Caco-2 (cell line): Measurements from ENCODE around the gene STPG3. TPM values are rescaled to one million over a fixed set of nuclear protein-coding genes. Genes with fewer than 3 reads are reported as not detected.

Experiments
- BruUV-seq: library from RNA; stranded (reverse); fragments of 400-500 nt; replicated peaks from 2 replicates; lab custom pipeline; 2021; lab: Mats Ljungman, UMichigan
- CTCF ChIA-PET: fragments of 300-600 bp; sonication (Branson Sonifier 250); formaldehyde crosslinking; loops from one replicate; lab custom pipeline; 2022; ENCODE audit warnings: antibody characterized with exemption; lab: Charles Lee
- POLR2A ChIA-PET: fragments of 300-600 bp; sonication (Branson Sonifier 250); formaldehyde crosslinking; loops from one replicate; lab custom pipeline; 2022; ENCODE audit warnings: antibody characterized with exemption; lab: Charles Lee
- DNase-seq, 2 experiments: peaks; one replicate each; pipeline versions ENCODE4 v3.0.0 to v3.0.0-alpha.2; 2020 to 2022
- H3K27me3 ChIP-seq: replicated peaks from 2 replicates; pipeline ENCODE4 v1.6.0; 2011; ENCODE audit warnings: low read length; ENCODE audit not compliant: control insufficient read depth, insufficient read depth
- H3K36me3 ChIP-seq: 2 replicates; pipeline ENCODE4 v1.5.1; 2011; ENCODE audit warnings: low read length; ENCODE audit not compliant: control insufficient read depth, insufficient read depth
- H3K4me1 ChIP-seq: fragments of 250-450 bp; sonication (Bioruptor Pico); 2 replicates; pipeline ENCODE4 v1.5.1; 2020; ENCODE audit warnings: mild to moderate bottlenecking
- H3K4me3 ChIP-seq: 2 replicates; pipeline ENCODE4 v1.5.1; 2011; ENCODE audit warnings: low read depth, mild to moderate bottlenecking, control low read depth, low read length
- H3K9me3 ChIP-seq: fragments of 250-450 bp; sonication (Bioruptor Pico); 2 replicates; pipeline ENCODE4 v1.5.1; 2020; ENCODE audit warnings: mild to moderate bottlenecking, moderate library complexity
- H3K27ac Mint-ChIP-seq: one replicate; pipeline ENCODE4 v1.8.0; 2022; ENCODE audit warnings: mixed read lengths; ENCODE audit not compliant: unreplicated experiment
- H3K27me3 Mint-ChIP-seq: one replicate; pipeline ENCODE4 v1.8.0; 2022; ENCODE audit warnings: mixed read lengths; ENCODE audit not compliant: insufficient read depth, unreplicated experiment
- H3K36me3 Mint-ChIP-seq: one replicate; pipeline ENCODE4 v1.8.0; 2022; ENCODE audit warnings: mild to moderate bottlenecking, mixed read lengths; ENCODE audit not compliant: insufficient read depth, unreplicated experiment
- H3K4me1 Mint-ChIP-seq: one replicate; pipeline ENCODE4 v1.8.0; 2022; ENCODE audit warnings: low read depth, mixed read lengths; ENCODE audit not compliant: unreplicated experiment
- H3K4me3 Mint-ChIP-seq: one replicate; pipeline ENCODE4 v1.8.0; 2022; ENCODE audit warnings: mild to moderate bottlenecking, moderate library complexity, mixed read lengths; ENCODE audit not compliant: unreplicated experiment
- H3K9me3 Mint-ChIP-seq: one replicate; pipeline ENCODE4 v1.8.0; 2022; ENCODE audit warnings: mixed read lengths; ENCODE audit not compliant: unreplicated experiment
- CTCF ChIP-seq, 2 experiments: fragments of 200-600 bp in 1 of 2; IDR thresholded peaks; 1 replicate in 1 of 2; 2 replicates in 1 of 2; pipeline versions ENCODE4 v1.5.1 to v1.8.0; 2011 to 2022; ENCODE audit warnings: antibody characterized with exemption in 1 of 2, control low read depth in 1 of 2, inconsistent platforms in 1 of 2, low read depth in 1 of 2, low read length in 1 of 2, mild to moderate bottlenecking in 1 of 2, moderate library complexity in 1 of 2; ENCODE audit not compliant: insufficient read depth in 1 of 2, severe bottlenecking in 1 of 2, unreplicated experiment in 1 of 2
- intact Hi-C: fragments of 100-400 bp; cut with micrococcal nuclease; formaldehyde crosslinking; loops from one replicate; pipeline ENCODE4 v1.10.0; 2022; ENCODE audit not compliant: unreplicated experiment
- total RNA-seq: library from RNA; stranded (reverse); gene quantifications from 2 replicates; pipeline ENCODE4 v1.2.3, GENCODE V29; 2022

STPG3 gene
- total RNA-seq, 1 experiment from 2014 or later, result not detected

- no peaks in the 10 kb centered on the region for H3K27me3 Mint-ChIP-seq
- Histone ChIP-seq H3K36me3 (no peaks in the 10 kb centered on the region), H3K9me3 (no peaks in the 10 kb centered on the region), H3K4me1 (peaks cover 13% of the 10 kb centered on the region; the same call in 1 of the 2 replicates), H3K27me3 (no peaks in the 10 kb centered on the region), H3K4me3 (peak within 1 kb of the TSS; percentile 99)
- ChIA-PET CTCF (interaction anchor here (0.6 to 2.0 kb wide), 19 partner anchors 9 to 278 kb away, joined by 3 to 18 read pairs (median 6); partner anchors contain the start of genes ENTPD8, EXD3, MRPL41 and NOXA1), POLR2A (interaction anchor here (0.5 to 1.8 kb wide), 13 partner anchors 9 to 455 kb away, joined by 3 to 40 read pairs (median 6); partner anchors contain the start of genes ENTPD8, EXD3, MAN1B1 and NOXA1)
- H3K4me3 Mint-ChIP-seq, result peak within 1 kb of the TSS; percentile 90
- no TSS peak for BruUV-seq
- TF ChIP-seq CTCF (IDR thresholded peaks at IDR 0.05; ENCODE audit: insufficient read depth in 1 of 2, low read depth in 1 of 2, low read length in 1 of 2, severe bottlenecking in 1 of 2, unreplicated experiment in 1 of 2), result no peak
- peaks cover 26% of the 10 kb centered on the region for H3K36me3 Mint-ChIP-seq
- DNase-seq, result peak; percentile 92 to 96
- H3K9me3 Mint-ChIP-seq, result no peaks in the 10 kb centered on the region
- H3K4me1 Mint-ChIP-seq, result no peaks in the 10 kb centered on the region
- intact Hi-C loops, result loop anchor here (5.0 kb wide), 1 partner anchor 120 kb away; the partner anchor contains the start of genes EXD3 and NOXA1
- H3K27ac Mint-ChIP-seq, result peak within 1 kb of the TSS; percentile 84
Observed at GRCh38 chr9:137302118-137302448, 51.0 kb downstream of the STPG3 start, which contains the start of gene NRARP. Gene NRARP, minus strand, starts transcription at chr9:137302271. Its CDS starts 343 bp downstream, at chr9:137301928.

GRCh38 chr9:137302449-137303150 lies 51.5 kb downstream of the STPG3 start:
- H3K36me3 ChIP-seq, result no peaks in the 10 kb centered on the region
- BruUV-seq, result TSS peak; percentile 34
- H3K4me3 ChIP-seq, result peak overlapping the region; percentile 57
- no peak overlapping the region for H3K27ac Mint-ChIP-seq
- H3K9me3 Mint-ChIP-seq, result no peaks in the 10 kb centered on the region
- H3K4me1 Mint-ChIP-seq, result no peaks in the 10 kb centered on the region
- H3K4me3 Mint-ChIP-seq, result peak overlapping the region; percentile 90
- ChIA-PET CTCF (interaction anchor here (0.6 to 2.0 kb wide), 18 partner anchors 8 to 357 kb away, joined by 3 to 18 read pairs (median 6); partner anchors contain the start of genes ENTPD8, EXD3, MRPL41 and NOXA1), POLR2A (interaction anchor here (0.5 to 1.8 kb wide), 14 partner anchors 9 to 455 kb away, joined by 3 to 40 read pairs (median 6); partner anchors contain the start of genes ENTPD8, EXD3, MAN1B1 and NOXA1)
- intact Hi-C loops, result loop anchor here (5.0 kb wide), 1 partner anchor 120 kb away; the partner anchor contains the start of genes EXD3 and NOXA1
- TF ChIP-seq CTCF (IDR thresholded peaks at IDR 0.05; ENCODE audit: insufficient read depth in 1 of 2, low read depth in 1 of 2, low read length in 1 of 2, severe bottlenecking in 1 of 2, unreplicated experiment in 1 of 2), result peak; percentile 71 to 77
- H3K27me3 Mint-ChIP-seq, result no peaks in the 10 kb centered on the region
- peak; percentile 32 to 80 for DNase-seq
- peaks cover 25% of the 10 kb centered on the region for H3K36me3 Mint-ChIP-seq
- H3K27me3 ChIP-seq, result no peaks in the 10 kb centered on the region
- peaks cover 18% of the 10 kb centered on the region for H3K4me1 ChIP-seq
- H3K9me3 ChIP-seq, result no peaks in the 10 kb centered on the region

Other genes with a start within 250 kb of the STPG3 start
- gene ABCA2, start 223.0 kb upstream of the STPG3 start, total RNA-seq, result 22.6 and 27.3 TPM in 2 replicates
- not detected in 2 replicates for gene FUT7, start 219.2 kb upstream of the STPG3 start, total RNA-seq
- gene NPDC1, start 205.1 kb upstream of the STPG3 start, total RNA-seq, result 44.1 and 49.2 TPM in 2 replicates
- gene ENTPD2, start 197.2 kb upstream of the STPG3 start, total RNA-seq, result 2.9 and 3.4 TPM in 2 replicates
- gene SAPCD2, start 180.7 kb upstream of the STPG3 start, total RNA-seq, result 53.3 and 57.5 TPM in 2 replicates
- 22.7 and 24.6 TPM in 2 replicates for gene UAP1L1, start 173.8 kb upstream of the STPG3 start, total RNA-seq
- 57.7 and 58.0 TPM in 2 replicates for gene MAN1B1, start 164.3 kb upstream of the STPG3 start, total RNA-seq
- 230 and 247 TPM in 2 replicates for gene DPP7, start 136.6 kb upstream of the STPG3 start, total RNA-seq
- gene GRIN1, start 112.1 kb upstream of the STPG3 start, total RNA-seq, result 1.9 and 3.7 TPM in 2 replicates
- 2.9 and 3.0 TPM in 2 replicates for gene LRRC26, start 81.2 kb upstream of the STPG3 start, total RNA-seq
- gene TMEM210, start 79.2 kb upstream of the STPG3 start, total RNA-seq, result 0.70 TPM in 1 of 2 replicates, not detected in the other
- gene ANAPC2, start 62.7 kb upstream of the STPG3 start, total RNA-seq, result 66.8 and 67.5 TPM in 2 replicates
- gene SSNA1, start 62.6 kb upstream of the STPG3 start, total RNA-seq, result 62.3 and 62.7 TPM in 2 replicates
- gene TPRN, start 50.5 kb upstream of the STPG3 start, total RNA-seq, result 34.2 and 37.7 TPM in 2 replicates
- gene TMEM203, start 45.6 kb upstream of the STPG3 start, total RNA-seq, result 36.9 and 38.4 TPM in 2 replicates
- 29.0 and 31.8 TPM in 2 replicates for gene NDOR1, start 45.6 kb upstream of the STPG3 start, total RNA-seq
- gene RNF208, start 29.0 kb upstream of the STPG3 start, total RNA-seq, result 6.3 and 6.5 TPM in 2 replicates
- gene CYSRT1, start 26.1 kb upstream of the STPG3 start, total RNA-seq, result 1.7 and 1.8 TPM in 2 replicates
- gene RNF224, start 23.8 kb upstream of the STPG3 start, total RNA-seq, result 0.27 TPM in 1 of 2 replicates, not detected in the other
- 0.19 TPM in 1 of 2 replicates, not detected in the other for gene SLC34A3, start 20.4 kb upstream of the STPG3 start, total RNA-seq
- gene TUBB4B, start 10.0 kb upstream of the STPG3 start, total RNA-seq, result 481 and 487 TPM in 2 replicates
- gene NELFB, start 4.0 kb downstream of the STPG3 start, total RNA-seq, result 79.1 and 79.8 TPM in 2 replicates
- gene TOR4A, start 26.4 kb downstream of the STPG3 start, total RNA-seq, result 1.8 and 1.9 TPM in 2 replicates
- 22.1 and 24.7 TPM in 2 replicates for gene NRARP, start 51.0 kb downstream of the STPG3 start, total RNA-seq
- gene EXD3, start 171.9 kb downstream of the STPG3 start, total RNA-seq, result 10.9 and 11.2 TPM in 2 replicates
- 7.3 and 8.6 TPM in 2 replicates for gene NOXA1, start 172.1 kb downstream of the STPG3 start, total RNA-seq
- gene ENTPD8, start 190.1 kb downstream of the STPG3 start, total RNA-seq, result 8.5 and 8.6 TPM in 2 replicates
- 65.5 and 67.6 TPM in 2 replicates for gene NSMF, start 208.0 kb downstream of the STPG3 start, total RNA-seq